Measurements from ENCODE around the gene VAMP4.
"Not testable (repeated sequence)": the region's sequence is repeated elsewhere in the genome, so short reads cannot be mapped to it uniquely, and the experiment has no call there.

VAMP4 gene

GRCh38 chr1:171683870-171684269 is 58.0 kb downstream of the VAMP4 start:
- no peak for DNase-seq

GRCh38 chr1:171680339-171680738 is 61.5 kb downstream of the VAMP4 start:
- DNase-seq = no peak

- no peak for DNase-seq
Observed at GRCh38 chr1:171676823-171677222, 65.0 kb downstream of the VAMP4 start.

- DNase-seq = no peak
Observed at GRCh38 chr1:171674431-171675405, 67.1 kb downstream of the VAMP4 start.

- no peak for DNase-seq
Observed at GRCh38 chr1:171670739-171671138, 71.1 kb downstream of the VAMP4 start.

- no peak for DNase-seq
Observed at GRCh38 chr1:171668372-171668771, 73.5 kb downstream of the VAMP4 start.

GRCh38 chr1:171666114-171666769 is 75.6 kb downstream of the VAMP4 start:
- DNase-seq = no peak

- no peak for DNase-seq
Observed at GRCh38 chr1:171664976-171665375, 76.9 kb downstream of the VAMP4 start.

- DNase-seq = no peak
Observed at GRCh38 chr1:171663854-171664575, 77.8 kb downstream of the VAMP4 start.

- no peak for DNase-seq
Observed at GRCh38 chr1:171663036-171663853, 78.6 kb downstream of the VAMP4 start.

GRCh38 chr1:171661076-171661650 is 80.7 kb downstream of the VAMP4 start:
- no peak for DNase-seq

GRCh38 chr1:171656206-171656605 is 85.7 kb downstream of the VAMP4 start:
- DNase-seq = not testable (repeated sequence)

- DNase-seq = no peak
Observed at GRCh38 chr1:171655746-171656116, 86.1 kb downstream of the VAMP4 start.

- peak; percentile 75 for DNase-seq
Observed at GRCh38 chr1:171654942-171655745, 86.7 kb downstream of the VAMP4 start.

GRCh38 chr1:171654201-171654941 is 87.5 kb downstream of the VAMP4 start:
- DNase-seq = no peak

GRCh38 chr1:171653796-171654195 is 88.1 kb downstream of the VAMP4 start:
- DNase-seq = no peak

- DNase-seq = no peak
Observed at GRCh38 chr1:171652234-171652822, 89.5 kb downstream of the VAMP4 start, which contains the start of gene MYOC. TSS of gene MYOC (minus strand) at chr1:171652688. CDS start at chr1:171652611, 77 bp downstream.

Measured in activated naive CD4-positive, alpha-beta T cell treated with Interleukin-2 at 50 U/mL for 16 hours (primary cell).